ENCODE data around the gene LMTK3. TPM values are rescaled to one million over a fixed set of nuclear protein-coding genes. Genes with fewer than 3 reads are reported as not detected.

The LMTK3 gene
- total RNA-seq, 1 donor from 2014 or later: 0.67 TPM

DNA sequence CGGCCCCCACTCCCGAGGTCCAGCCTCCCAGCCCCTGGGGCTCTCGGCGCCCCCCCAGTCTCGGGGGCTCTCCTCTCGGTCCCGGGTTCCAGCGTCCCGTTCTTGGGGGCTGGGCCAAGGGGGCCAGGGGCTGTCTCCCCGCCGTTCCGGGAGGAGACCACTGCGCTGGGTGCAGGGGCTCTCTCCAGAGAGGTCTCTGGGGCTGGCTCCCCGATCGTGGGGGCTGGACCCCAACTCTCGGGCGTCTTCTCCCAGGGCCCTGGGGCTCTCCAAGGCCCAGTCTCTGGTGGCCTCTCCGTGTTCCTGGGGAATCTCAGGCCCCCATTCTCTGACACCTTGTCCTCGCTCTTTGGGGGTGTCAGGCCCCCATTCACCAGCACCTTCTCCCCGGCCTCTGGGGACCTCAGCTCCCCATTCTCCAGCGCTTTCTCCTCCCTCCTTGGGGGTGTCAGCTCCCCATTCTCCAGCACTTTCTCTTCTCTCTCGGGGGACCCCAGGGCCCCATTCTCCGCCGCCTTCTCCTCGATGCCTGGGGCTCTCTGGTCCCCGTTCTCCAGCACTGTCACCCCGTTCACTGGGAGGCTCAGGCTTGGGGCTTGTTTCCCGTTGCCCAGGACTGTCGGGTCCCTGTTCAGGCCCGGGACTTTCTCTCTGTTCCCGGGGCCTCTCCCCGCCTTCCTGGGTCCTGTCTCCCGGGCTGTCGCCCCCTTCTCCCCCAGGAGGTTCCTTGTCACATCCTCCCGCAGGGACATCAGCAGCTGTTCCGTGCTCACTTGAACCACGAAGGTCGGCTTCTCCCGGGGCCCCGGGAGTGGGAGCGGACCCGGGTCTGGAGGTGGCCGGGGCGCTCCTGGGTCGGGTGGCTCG, 13.7 kb downstream of the LMTK3 start:
- Mint-ChIP-seq H3K4me3 (ENCODE audit: unreplicated experiment) (no peak overlapping the region), H3K27me3 (ENCODE audit: low read depth) (peaks cover 15% of the 10 kb centered on the region), H3K4me1 (ENCODE audit: low read depth) (peaks cover 21% of the 10 kb centered on the region), H3K27ac (ENCODE audit: unreplicated experiment) (no peak overlapping the region), H3K9me3 (ENCODE audit: low read depth) (no peaks in the 10 kb centered on the region), H3K36me3 (ENCODE audit: low read depth) (no peaks in the 10 kb centered on the region)
- TF ChIP-seq, protein P1, sequence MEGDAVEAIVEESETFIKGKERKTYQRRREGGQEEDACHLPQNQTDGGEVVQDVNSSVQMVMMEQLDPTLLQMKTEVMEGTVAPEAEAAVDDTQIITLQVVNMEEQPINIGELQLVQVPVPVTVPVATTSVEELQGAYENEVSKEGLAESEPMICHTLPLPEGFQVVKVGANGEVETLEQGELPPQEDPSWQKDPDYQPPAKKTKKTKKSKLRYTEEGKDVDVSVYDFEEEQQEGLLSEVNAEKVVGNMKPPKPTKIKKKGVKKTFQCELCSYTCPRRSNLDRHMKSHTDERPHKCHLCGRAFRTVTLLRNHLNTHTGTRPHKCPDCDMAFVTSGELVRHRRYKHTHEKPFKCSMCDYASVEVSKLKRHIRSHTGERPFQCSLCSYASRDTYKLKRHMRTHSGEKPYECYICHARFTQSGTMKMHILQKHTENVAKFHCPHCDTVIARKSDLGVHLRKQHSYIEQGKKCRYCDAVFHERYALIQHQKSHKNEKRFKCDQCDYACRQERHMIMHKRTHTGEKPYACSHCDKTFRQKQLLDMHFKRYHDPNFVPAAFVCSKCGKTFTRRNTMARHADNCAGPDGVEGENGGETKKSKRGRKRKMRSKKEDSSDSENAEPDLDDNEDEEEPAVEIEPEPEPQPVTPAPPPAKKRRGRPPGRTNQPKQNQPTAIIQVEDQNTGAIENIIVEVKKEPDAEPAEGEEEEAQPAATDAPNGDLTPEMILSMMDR (IDR thresholded peaks at IDR 0.05): no peak
- no peak for DNase-seq (ENCODE audit: low spot score)

DNA sequence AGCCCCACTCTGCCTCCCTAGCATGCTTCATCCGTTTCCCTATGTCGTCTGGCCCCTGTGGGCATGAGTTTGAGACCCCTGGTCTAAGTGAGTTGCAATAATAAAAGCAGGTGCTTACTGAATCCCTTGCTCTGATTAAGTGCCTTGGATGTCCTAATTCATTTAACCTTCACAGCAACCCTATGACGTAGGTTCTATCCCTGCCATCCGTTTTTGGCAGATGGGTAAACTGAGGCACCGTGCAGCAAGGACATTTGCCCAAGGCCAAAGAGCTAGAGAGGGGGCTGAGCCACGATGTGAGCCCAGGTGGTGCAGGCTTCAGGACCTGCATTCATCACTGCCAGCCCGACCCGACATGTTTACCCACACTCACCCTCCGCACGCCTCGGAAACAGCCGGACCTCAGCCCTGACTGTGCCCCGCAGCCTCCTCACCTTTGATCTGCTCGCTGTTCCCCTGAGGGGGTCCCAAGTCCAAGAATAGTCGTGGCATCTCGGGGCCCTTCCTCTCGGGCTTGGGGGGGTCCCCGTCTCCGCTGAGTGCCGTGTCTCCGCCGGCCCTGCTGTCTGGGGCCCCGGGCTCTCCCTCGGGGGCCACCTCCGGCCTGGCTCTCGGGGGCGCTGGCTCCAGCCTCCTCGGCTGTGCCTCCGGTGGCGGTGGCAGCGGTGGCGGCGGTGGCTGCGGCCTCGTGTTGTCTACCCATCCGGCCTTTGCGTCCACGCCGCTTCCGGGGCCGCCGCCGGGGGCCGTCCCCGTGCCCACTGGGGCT, 14.5 kb downstream of the LMTK3 start:
- TF ChIP-seq, protein P1 (IDR thresholded peaks at IDR 0.05): no peak
- peaks cover 27% of the 10 kb centered on the region for H3K4me1 Mint-ChIP-seq (ENCODE audit: low read depth)
- no peak for DNase-seq (ENCODE audit: low spot score)
- H3K27me3 Mint-ChIP-seq (ENCODE audit: low read depth): peaks cover 19% of the 10 kb centered on the region
- H3K27ac Mint-ChIP-seq (ENCODE audit: unreplicated experiment): no peak overlapping the region
- H3K4me3 Mint-ChIP-seq (ENCODE audit: unreplicated experiment): no peak overlapping the region
- no peaks in the 10 kb centered on the region for H3K36me3 Mint-ChIP-seq (ENCODE audit: low read depth)
- H3K9me3 Mint-ChIP-seq (ENCODE audit: low read depth): no peaks in the 10 kb centered on the region

DNA sequence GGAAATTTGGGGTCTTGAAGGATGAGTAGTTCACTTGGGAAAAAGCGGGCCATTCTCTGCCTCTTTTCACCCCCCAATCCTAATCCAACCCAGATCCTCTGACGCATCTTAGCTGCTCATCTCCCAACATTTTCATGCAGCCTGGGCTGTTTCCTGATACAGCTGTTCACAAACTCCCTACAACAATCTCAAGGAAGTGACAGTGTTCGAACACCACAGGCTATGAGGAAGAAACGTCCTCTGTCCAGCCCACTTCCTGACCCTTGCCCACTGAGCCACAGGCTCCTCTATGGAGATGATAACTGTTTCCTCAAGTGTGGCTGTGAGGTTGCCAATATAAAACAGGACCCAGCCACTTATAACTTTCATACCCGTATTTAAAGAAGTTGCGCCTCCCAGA, 16.2 kb downstream of the LMTK3 start:
- Mint-ChIP-seq H3K27ac (ENCODE audit: unreplicated experiment) (peak overlapping the region; percentile 17), H3K27me3 (ENCODE audit: low read depth) (peaks cover 16% of the 10 kb centered on the region), H3K36me3 (ENCODE audit: low read depth) (no peaks in the 10 kb centered on the region), H3K4me1 (ENCODE audit: low read depth) (peaks cover 33% of the 10 kb centered on the region), H3K4me3 (ENCODE audit: unreplicated experiment) (no peak overlapping the region), H3K9me3 (ENCODE audit: low read depth) (no peaks in the 10 kb centered on the region)
- TF ChIP-seq, protein P1 (IDR thresholded peaks at IDR 0.05): no peak
- DNase-seq (ENCODE audit: low spot score): no peak

DNA sequence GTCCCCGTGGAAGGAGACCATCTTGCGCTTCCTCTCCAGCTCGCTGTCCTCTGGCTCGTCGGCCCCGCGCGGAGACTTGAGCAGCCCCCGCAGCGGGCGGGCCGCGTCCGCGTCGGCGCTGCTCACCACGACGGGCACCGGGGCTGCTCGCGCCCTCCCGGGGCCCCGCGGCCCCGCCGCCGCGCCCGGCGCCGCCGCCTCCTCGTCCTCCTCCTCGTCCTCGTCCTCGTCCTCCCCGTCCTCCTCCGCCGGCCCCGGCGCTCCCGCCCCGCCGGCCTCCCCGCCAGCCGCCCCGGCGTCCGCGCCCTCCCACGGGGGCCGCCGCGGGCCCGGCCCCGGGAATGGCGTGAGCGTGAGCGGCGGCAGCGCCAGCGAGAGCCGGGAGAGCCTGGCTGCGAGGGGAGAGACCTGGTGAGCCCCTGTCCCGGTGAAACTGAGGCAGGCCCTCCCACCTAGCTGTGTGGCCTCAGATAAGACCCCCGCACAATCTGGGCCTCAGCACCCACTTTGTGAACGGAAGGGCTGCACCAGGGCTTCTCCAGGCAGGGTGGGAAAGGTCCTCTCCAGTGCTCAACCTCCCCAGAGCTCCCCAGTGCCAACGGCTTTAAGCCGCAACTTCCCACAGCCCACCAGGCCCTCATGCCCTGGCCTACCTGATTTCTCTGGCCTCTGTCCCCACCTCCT, 17.8 kb downstream of the LMTK3 start:
- Mint-ChIP-seq H3K27ac (ENCODE audit: unreplicated experiment) (peak overlapping the region; percentile 63), H3K9me3 (ENCODE audit: low read depth) (no peaks in the 10 kb centered on the region), H3K4me1 (ENCODE audit: low read depth) (peaks cover 41% of the 10 kb centered on the region), H3K4me3 (ENCODE audit: unreplicated experiment) (peak overlapping the region; percentile 73), H3K36me3 (ENCODE audit: low read depth) (no peaks in the 10 kb centered on the region), H3K27me3 (ENCODE audit: low read depth) (peaks cover 8% of the 10 kb centered on the region)
- TF ChIP-seq, protein P1 (IDR thresholded peaks at IDR 0.05): no peak
- DNase-seq (ENCODE audit: low spot score): no peak

Measured in chondrocyte (in vitro differentiated cells).